Measurements from ENCODE around the gene EPHA6. TPM values are rescaled to one million over a fixed set of nuclear protein-coding genes. Genes with fewer than 3 reads are reported as not detected.

The EPHA6 gene
- total RNA-seq, 1 experiment from 2014 or later, result 0.61 TPM

- Histone ChIP-seq H3K4me1 (ENCODE audit: insufficient read depth, low read length) (no peaks in the 10 kb centered on the region), H4K20me1 (ENCODE audit: control insufficient read depth, insufficient read depth, insufficient read length) (no peaks in the 10 kb centered on the region), H2BK15ac (ENCODE audit: low read depth, low read length) (no peak overlapping the region), H3K27me3 (ENCODE audit: insufficient read depth, low read length) (no peaks in the 10 kb centered on the region), H3K79me2 (ENCODE audit: insufficient read depth, low read length) (no peaks in the 10 kb centered on the region), H3K56ac (ENCODE audit: insufficient read length, low read depth, low read length) (no peak overlapping the region), H3K23ac (ENCODE audit: insufficient read length, low read depth, low read length) (no peak overlapping the region), H3K23me2 (ENCODE audit: insufficient read length, low read depth, low read length, poor library complexity, severe bottlenecking) (no peaks in the 10 kb centered on the region), H2BK20ac (ENCODE audit: low read depth, low read length, poor library complexity, severe bottlenecking) (no peak overlapping the region), H2AK5ac (ENCODE audit: insufficient read length, low read length) (no peak overlapping the region), H4K91ac (ENCODE audit: insufficient read length, low read depth, low read length) (no peak overlapping the region), H2BK120ac (ENCODE audit: low read depth, low read length, poor library complexity, severe bottlenecking) (no peak overlapping the region), H3K9me3 (ENCODE audit: control insufficient read depth, low read depth, low read length) (no peaks in the 10 kb centered on the region), H2BK5ac (ENCODE audit: insufficient read length, low read length) (no peak overlapping the region), H2AFZ (ENCODE audit: low read length) (no peak overlapping the region), H3T11ph (ENCODE audit: low read length) (no peak overlapping the region), H3K18ac (ENCODE audit: insufficient read length, low read depth, low read length) (no peak overlapping the region), H3K9ac (ENCODE audit: extremely low read depth, insufficient read length, low read length) (no peak overlapping the region), H4K8ac (replicated peaks; ENCODE audit: insufficient read length, low read depth, low read length) (no peak overlapping the region), H3K79me1 (ENCODE audit: insufficient read depth, low read depth, low read length, poor library complexity, severe bottlenecking) (no peaks in the 10 kb centered on the region), H3K4me2 (ENCODE audit: insufficient read depth, insufficient read length, low read length) (no peak overlapping the region), H3K27ac (ENCODE audit: insufficient read length, low read depth, low read length) (no peak overlapping the region), H4K5ac (ENCODE audit: insufficient read length, low read depth, low read length) (no peak overlapping the region), H2BK12ac (ENCODE audit: insufficient read length, low read depth, low read length) (no peak overlapping the region), H3K14ac (ENCODE audit: insufficient read depth, low read length) (no peak overlapping the region), H3K4ac (ENCODE audit: low read depth, low read length) (no peak overlapping the region)
- Mint-ChIP-seq H3K27ac (no peak overlapping the region), H3K36me3 (ENCODE audit: insufficient read depth in 1 of 3, low read depth in 3 of 3) (no peaks in the 10 kb centered on the region), H3K27me3 (ENCODE audit: low read depth) (no peaks in the 10 kb centered on the region), H3K4me1 (peaks cover 0 to 3% of the 10 kb centered on the region in 2 experiments; a peak in 1 of 4 replicates), H3K9me3 (no peaks in the 10 kb centered on the region), H3K4me3 (no peak overlapping the region)
- TF ChIP-seq CTCF (conservative IDR thresholded peaks at IDR 0.05), result no peak
- DNase-seq, result no peak
- no CpG with 5 or more reads among the region's 2 CpGs for WGBS (ENCODE audit: extremely low coverage, insufficient read length, low lambda C conversion rate)
Measured at GRCh38 chr3:96970211-96970610, 155.8 kb downstream of the EPHA6 start.
